HG02938 (cell line): ENCODE data around the gene SOWAHB.

ENCODE experiments used
- ATAC-seq: cut with Tn5 transposase; IDR thresholded peaks from one replicate; pipeline ENCODE4 v1.9.1; 2021; ENCODE audit warnings: mild to moderate bottlenecking, moderate library complexity; ENCODE audit not compliant: unreplicated experiment

SOWAHB gene

GRCh38 chr4:76856243-76857073 lies 41.5 kb downstream of the SOWAHB start:
- ATAC-seq: no peak

GRCh38 chr4:76854858-76855257 lies 43.1 kb downstream of the SOWAHB start:
- ATAC-seq: no peak

- no peak for ATAC-seq
Observed at GRCh38 chr4:76851375-76851774, 46.6 kb downstream of the SOWAHB start.

- no peak for ATAC-seq
Observed at GRCh38 chr4:76850010-76850441, 47.9 kb downstream of the SOWAHB start.
